HepG2 (cell line): Measurements from ENCODE around the gene USP36.

Source experiments
- ARNTL ChIP-seq: sonication (generic); formaldehyde crosslinking; IDR thresholded peaks from 2 replicates; pipeline ENCODE4 v1.4.0; 2020; ENCODE audit warnings: mild to moderate bottlenecking, missing genetic modification reagents
- EP300 ChIP-seq, 3 experiments: sonication (generic) in 1 of 3; formaldehyde crosslinking in 1 of 3; IDR thresholded peaks; 2 replicates each; pipeline versions ENCODE4 v1.5.1 to v1.6.1; 2011 to 2020; ENCODE audit warnings: low read depth in 2 of 3, low read length in 2 of 3, borderline replicate concordance in 1 of 3, improper control_type of control experiment in 1 of 3, mild to moderate bottlenecking in 1 of 3, missing genetic modification reagents in 1 of 3, moderate library complexity in 1 of 3
- ESRRA ChIP-seq: sonication (generic); formaldehyde crosslinking; IDR thresholded peaks from 2 replicates; pipeline ENCODE4 v1.5.1; 2020; ENCODE audit warnings: mild to moderate bottlenecking, low read depth, missing genetic modification reagents
- HNF4A ChIP-seq: sonication (generic); formaldehyde crosslinking; IDR thresholded peaks from 2 replicates; pipeline ENCODE4 v1.4.0; 2020; ENCODE audit warnings: missing genetic modification reagents
- KDM5B ChIP-seq: sonication (generic); formaldehyde crosslinking; IDR thresholded peaks from 2 replicates; pipeline ENCODE4 v1.4.0; 2020; ENCODE audit warnings: missing genetic modification reagents, mild to moderate bottlenecking, borderline replicate concordance
- RAD21 ChIP-seq: fragments of 450-650 bp; formaldehyde crosslinking; IDR thresholded peaks from 2 replicates; pipeline ENCODE4 v1.5.0; 2020; ENCODE audit warnings: mild to moderate bottlenecking
- REST ChIP-seq, 2 experiments: IDR thresholded peaks; 2 replicates each; pipeline ENCODE4 v1.6.1; 2011 to 2012; ENCODE audit warnings: low read length in 2 of 2, borderline replicate concordance in 1 of 2, low read depth in 1 of 2, mild to moderate bottlenecking in 1 of 2, moderate library complexity in 1 of 2
- TMF1 ChIP-seq: sonication (generic); formaldehyde crosslinking; IDR thresholded peaks from 2 replicates; pipeline ENCODE4 v1.8.1; 2022; ENCODE audit warnings: low read depth, missing genetic modification reagents
- ZNF331 ChIP-seq: sonication (generic); formaldehyde crosslinking; IDR thresholded peaks from 2 replicates; pipeline ENCODE4 v1.4.0; 2020; ENCODE audit warnings: missing genetic modification reagents

GRCh38 chr17:78763561-78763960, 77.1 kb downstream of the USP36 start:
- TF ChIP-seq EP300 (IDR thresholded peaks at IDR 0.05; ENCODE audit: low read depth in 2 of 2, low read length in 2 of 2): no peak
- TF ChIP-seq EP300 (CRISPR knock-in tag; IDR thresholded peaks at IDR 0.05; ENCODE audit: borderline replicate concordance): no peak
- no peak for TF ChIP-seq RAD21 (CRISPR knock-in tag)
- TF ChIP-seq KDM5B: no peak
- no peak for TF ChIP-seq ZNF331 (CRISPR knock-in tag)
- no peak for TF ChIP-seq ARNTL
- TF ChIP-seq HNF4A (CRISPR knock-in tag): no peak
- no peak for TF ChIP-seq ESRRA (CRISPR knock-in tag)
- TF ChIP-seq REST (IDR thresholded peaks at IDR 0.05; ENCODE audit: borderline replicate concordance in 1 of 2, low read depth in 1 of 2, low read length in 2 of 2): no peak
- no peak for TF ChIP-seq TMF1
